ENCODE results near the gene HLCS. TPM values are rescaled to one million over a fixed set of nuclear protein-coding genes. Genes with fewer than 3 reads are reported as not detected.

HLCS gene
- polyA plus RNA-seq, 1 donor (not counting 4 experiments of a cell fraction or from before 2014, with no cell fraction given), result 11.5 TPM

DNA sequence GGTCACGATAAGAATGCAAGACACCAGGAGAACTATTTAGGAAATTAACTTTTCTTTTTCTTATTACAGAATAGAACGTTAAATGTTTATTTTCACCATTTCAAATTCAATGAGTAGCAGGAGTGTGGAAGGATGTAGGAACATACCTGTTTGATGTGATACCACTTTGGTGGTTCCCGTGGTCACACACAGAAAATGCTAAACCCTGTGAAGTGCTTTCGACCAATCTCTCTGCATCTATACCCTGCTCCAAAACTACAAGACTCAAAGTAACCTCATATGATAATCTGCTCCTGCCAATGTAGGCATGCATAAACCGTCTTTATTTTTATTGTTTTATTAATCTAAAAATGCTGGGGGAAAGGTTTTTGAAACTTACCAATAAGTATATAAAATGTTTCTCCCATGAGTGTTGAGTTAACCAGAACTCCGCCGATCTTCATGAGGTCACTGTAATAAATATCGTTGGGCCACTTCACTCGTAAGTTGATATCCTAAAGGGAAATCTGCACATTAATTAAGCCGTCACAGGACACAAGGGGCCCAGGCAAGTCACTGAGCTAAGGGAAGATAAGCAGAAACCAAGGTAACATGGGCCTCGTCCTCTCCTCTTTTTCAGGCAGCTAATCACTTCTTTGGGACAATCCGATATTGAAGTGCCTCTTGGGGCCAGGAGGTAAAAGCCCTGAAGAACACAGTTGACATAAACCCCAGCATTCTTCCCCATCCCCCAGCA, 207.0 kb downstream of the HLCS start:
- Histone ChIP-seq H3K27ac (ENCODE audit: control insufficient read depth, insufficient read depth, low read length) (no peak overlapping the region), H3K27me3 (ENCODE audit: control insufficient read depth, extremely low read depth, insufficient read depth, low read length) (no peaks in the 10 kb centered on the region), H3K4me2 (ENCODE audit: control insufficient read depth, extremely low read depth, insufficient read depth, low read depth, low read length) (no peak overlapping the region), H3K4me1 (ENCODE audit: control insufficient read depth, extremely low read depth, insufficient read depth, low read length) (no peaks in the 10 kb centered on the region), H3K9ac (ENCODE audit: control insufficient read depth, extremely low read depth, insufficient read depth, low read length) (no peak overlapping the region), H4K20me1 (ENCODE audit: control insufficient read depth, extremely low read depth, insufficient read depth, low read length) (no peaks in the 10 kb centered on the region), H3K9me3 (ENCODE audit: control insufficient read depth, low read depth, low read length) (no peaks in the 10 kb centered on the region), H3K79me2 (ENCODE audit: control insufficient read depth, insufficient read depth, low read length) (no peaks in the 10 kb centered on the region), H3K36me3 (ENCODE audit: control insufficient read depth in 2 of 2, extremely low read depth in 1 of 2, insufficient read depth in 2 of 2, low read length in 2 of 2) (peaks cover 3 to 4% of the 10 kb centered on the region in 2 experiments), H2AFZ (ENCODE audit: control insufficient read depth, low read length) (no peak overlapping the region), H3K9me1 (ENCODE audit: control insufficient read depth, extremely low read depth, insufficient read depth, low read length) (no peaks in the 10 kb centered on the region), H3K4me3 (ENCODE audit: control insufficient read depth in 2 of 3, extremely low read depth in 1 of 3, insufficient read depth in 2 of 3, low read depth in 1 of 3, low read length in 3 of 3) (no peak overlapping the region)
- DNase-seq (ENCODE audit: low read depth, low spot score) (no peak), FAIRE-seq (no peak)
- dilution Hi-C loops (cut with MboI; ENCODE audit: extremely low pct_ligation_motif_present, low sequenced_read_pairs), result no loop called here
- TF ChIP-seq, protein P1, sequence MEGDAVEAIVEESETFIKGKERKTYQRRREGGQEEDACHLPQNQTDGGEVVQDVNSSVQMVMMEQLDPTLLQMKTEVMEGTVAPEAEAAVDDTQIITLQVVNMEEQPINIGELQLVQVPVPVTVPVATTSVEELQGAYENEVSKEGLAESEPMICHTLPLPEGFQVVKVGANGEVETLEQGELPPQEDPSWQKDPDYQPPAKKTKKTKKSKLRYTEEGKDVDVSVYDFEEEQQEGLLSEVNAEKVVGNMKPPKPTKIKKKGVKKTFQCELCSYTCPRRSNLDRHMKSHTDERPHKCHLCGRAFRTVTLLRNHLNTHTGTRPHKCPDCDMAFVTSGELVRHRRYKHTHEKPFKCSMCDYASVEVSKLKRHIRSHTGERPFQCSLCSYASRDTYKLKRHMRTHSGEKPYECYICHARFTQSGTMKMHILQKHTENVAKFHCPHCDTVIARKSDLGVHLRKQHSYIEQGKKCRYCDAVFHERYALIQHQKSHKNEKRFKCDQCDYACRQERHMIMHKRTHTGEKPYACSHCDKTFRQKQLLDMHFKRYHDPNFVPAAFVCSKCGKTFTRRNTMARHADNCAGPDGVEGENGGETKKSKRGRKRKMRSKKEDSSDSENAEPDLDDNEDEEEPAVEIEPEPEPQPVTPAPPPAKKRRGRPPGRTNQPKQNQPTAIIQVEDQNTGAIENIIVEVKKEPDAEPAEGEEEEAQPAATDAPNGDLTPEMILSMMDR (optimal IDR thresholded peaks at IDR 0.05 in 1 of 3, IDR thresholded peaks at IDR 0.05 in 1 of 3, conservative IDR thresholded peaks at IDR 0.05 in 1 of 3; ENCODE audit: extremely low read depth in 1 of 3, insufficient read depth in 2 of 3, low read length in 3 of 3), result no peak
- TF ChIP-seq EZH2 (IDR thresholded peaks at IDR 0.05; ENCODE audit: low read length), result no peak

DNA sequence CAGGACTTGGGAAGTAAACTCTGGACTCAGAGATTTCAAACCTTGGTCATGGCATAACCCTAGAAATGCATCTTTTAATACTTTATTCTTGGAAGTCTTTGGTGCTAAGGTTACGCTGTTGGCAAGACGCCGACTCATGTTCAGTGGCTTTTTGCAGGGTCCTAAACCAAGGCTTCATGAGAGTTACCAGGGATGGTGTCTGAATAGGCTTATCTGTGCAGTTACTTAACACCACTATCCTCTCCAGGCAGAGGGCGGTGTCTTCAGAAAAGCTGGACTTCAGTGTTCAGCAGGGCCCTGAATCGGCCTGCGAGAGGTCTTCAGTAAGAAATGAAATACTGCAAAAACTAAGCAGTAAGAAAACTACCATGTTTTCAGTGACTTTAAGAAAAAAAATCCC, 209.3 kb downstream of the HLCS start:
- Histone ChIP-seq H3K79me2 (ENCODE audit: control insufficient read depth, insufficient read depth, low read length) (no peaks in the 10 kb centered on the region), H3K4me3 (ENCODE audit: control insufficient read depth in 2 of 3, extremely low read depth in 1 of 3, insufficient read depth in 2 of 3, low read depth in 1 of 3, low read length in 3 of 3) (no peak overlapping the region), H3K27me3 (ENCODE audit: control insufficient read depth, extremely low read depth, insufficient read depth, low read length) (no peaks in the 10 kb centered on the region), H3K4me1 (ENCODE audit: control insufficient read depth, extremely low read depth, insufficient read depth, low read length) (peaks cover 6% of the 10 kb centered on the region), H3K27ac (ENCODE audit: control insufficient read depth, insufficient read depth, low read length) (no peak overlapping the region), H3K9ac (ENCODE audit: control insufficient read depth, extremely low read depth, insufficient read depth, low read length) (no peak overlapping the region), H3K9me1 (ENCODE audit: control insufficient read depth, extremely low read depth, insufficient read depth, low read length) (no peaks in the 10 kb centered on the region), H3K9me3 (ENCODE audit: control insufficient read depth, low read depth, low read length) (no peaks in the 10 kb centered on the region), H3K4me2 (ENCODE audit: control insufficient read depth, extremely low read depth, insufficient read depth, low read depth, low read length) (no peak overlapping the region), H2AFZ (ENCODE audit: control insufficient read depth, low read length) (no peak overlapping the region), H3K36me3 (ENCODE audit: control insufficient read depth in 2 of 2, extremely low read depth in 1 of 2, insufficient read depth in 2 of 2, low read length in 2 of 2) (peaks cover 3 to 4% of the 10 kb centered on the region in 2 experiments), H4K20me1 (ENCODE audit: control insufficient read depth, extremely low read depth, insufficient read depth, low read length) (no peaks in the 10 kb centered on the region)
- FAIRE-seq, result no peak
- dilution Hi-C loops (cut with MboI; ENCODE audit: extremely low pct_ligation_motif_present, low sequenced_read_pairs), result no loop called here
- DNase-seq (ENCODE audit: low read depth, low spot score), result no peak
- no peak for TF ChIP-seq EZH2 (IDR thresholded peaks at IDR 0.05; ENCODE audit: low read length)
- TF ChIP-seq, protein P1 (optimal IDR thresholded peaks at IDR 0.05 in 1 of 3, IDR thresholded peaks at IDR 0.05 in 1 of 3, conservative IDR thresholded peaks at IDR 0.05 in 1 of 3; ENCODE audit: extremely low read depth in 1 of 3, insufficient read depth in 2 of 3, low read length in 3 of 3), result no peak
